Uterus (tissue), 4 donors: ENCODE results near the gene ALPI. TPM values are rescaled to one million over a fixed set of nuclear protein-coding genes. Genes with fewer than 3 reads are reported as not detected.
A peak's percentile ranks its signal among the peaks of the same experiment; 100 is the strongest.

ENCODE experiments used
- DNase-seq, 2 donors: peaks; one replicate each; pipeline ENCODE4 v3.0.0-alpha.2; 2019 to 2020
- H3K27ac ChIP-seq, 2 donors: fragments of 200-600 bp; sonication (generic); 1 replicate in 1 of 2; 2 replicates in 1 of 2; pipeline ENCODE4 v1.5.1; 2016 to 2018
- H3K27me3 ChIP-seq, 2 donors: fragments of 200-600 bp; sonication (generic); one replicate each; pipeline ENCODE4 v1.5.1; 2018 to 2019; ENCODE audit warnings: control low read depth in 1 of 2
- H3K36me3 ChIP-seq, 2 donors: fragments of 200-600 bp; sonication (generic); one replicate each; pipeline ENCODE4 v1.5.1; 2019; ENCODE audit warnings: control low read depth in 1 of 2
- H3K4me1 ChIP-seq, 2 donors: fragments of 200-600 bp; sonication (generic); one replicate each; pipeline ENCODE4 v1.5.1; 2018 to 2019; ENCODE audit warnings: control low read depth in 1 of 2
- H3K4me3 ChIP-seq, 2 donors: fragments of 200-600 bp; sonication (generic); 1 replicate in 1 of 2; 2 replicates in 1 of 2; pipeline ENCODE4 v1.5.1; 2018 to 2019; ENCODE audit warnings: mild to moderate bottlenecking in 1 of 2
- H3K9me3 ChIP-seq, 2 donors: fragments of 200-600 bp; sonication (generic); one replicate each; pipeline ENCODE4 v1.5.1; 2019; ENCODE audit warnings: control low read depth in 1 of 2
- POLR2A ChIP-seq, 2 donors: fragments of 450-650 bp; IDR thresholded peaks; one replicate each; pipeline ENCODE4 v1.6.1; 2016; ENCODE audit warnings: antibody characterized with exemption in 2 of 2, mild to moderate bottlenecking in 1 of 2, moderate library complexity in 1 of 2
- intact Hi-C: fragments of 100-400 bp; cut with DNase I; formaldehyde crosslinking; loops from one replicate; pipeline ENCODE4 v1.15.1; 2023; ENCODE audit warnings: low total_unique reads
- total RNA-seq, 4 donors: library from RNA; depleted of rRNA in 3 of 4; stranded (reverse); fragments of >200 nt in 3 of 4; gene quantifications; one replicate each; pipeline versions ENCODE4 v1.1.0 to v1.2.4, GENCODE V29; 2014 to 2023
- TF ChIP-seq, protein P1 (sequence below), 4 experiments: fragments of 200-600 bp in 2 of 4; fragments of 450-650 bp in 2 of 4; sonication (generic) in 2 of 4; IDR thresholded peaks; one replicate each; pipeline ENCODE4 v1.5.1; 2016 to 2019; ENCODE audit warnings: antibody characterized with exemption in 4 of 4, mild to moderate bottlenecking in 2 of 4, moderate library complexity in 1 of 4
- donor health status: DM: yes; HTN: yes; CAD: no.

ALPI gene
- total RNA-seq, 4 donors from 2014 or later: not detected

- intact Hi-C loops: no loop called here
- TF ChIP-seq, protein P1, sequence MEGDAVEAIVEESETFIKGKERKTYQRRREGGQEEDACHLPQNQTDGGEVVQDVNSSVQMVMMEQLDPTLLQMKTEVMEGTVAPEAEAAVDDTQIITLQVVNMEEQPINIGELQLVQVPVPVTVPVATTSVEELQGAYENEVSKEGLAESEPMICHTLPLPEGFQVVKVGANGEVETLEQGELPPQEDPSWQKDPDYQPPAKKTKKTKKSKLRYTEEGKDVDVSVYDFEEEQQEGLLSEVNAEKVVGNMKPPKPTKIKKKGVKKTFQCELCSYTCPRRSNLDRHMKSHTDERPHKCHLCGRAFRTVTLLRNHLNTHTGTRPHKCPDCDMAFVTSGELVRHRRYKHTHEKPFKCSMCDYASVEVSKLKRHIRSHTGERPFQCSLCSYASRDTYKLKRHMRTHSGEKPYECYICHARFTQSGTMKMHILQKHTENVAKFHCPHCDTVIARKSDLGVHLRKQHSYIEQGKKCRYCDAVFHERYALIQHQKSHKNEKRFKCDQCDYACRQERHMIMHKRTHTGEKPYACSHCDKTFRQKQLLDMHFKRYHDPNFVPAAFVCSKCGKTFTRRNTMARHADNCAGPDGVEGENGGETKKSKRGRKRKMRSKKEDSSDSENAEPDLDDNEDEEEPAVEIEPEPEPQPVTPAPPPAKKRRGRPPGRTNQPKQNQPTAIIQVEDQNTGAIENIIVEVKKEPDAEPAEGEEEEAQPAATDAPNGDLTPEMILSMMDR (IDR thresholded peaks at IDR 0.05): no peak
- TF ChIP-seq POLR2A (IDR thresholded peaks at IDR 0.05): no peak
- H3K9me3 ChIP-seq: no peaks in the 10 kb centered on the region
- no peaks in the 10 kb centered on the region for H3K4me1 ChIP-seq
- no peak overlapping the region for H3K4me3 ChIP-seq
- DNase-seq: no peak
- no peaks in the 10 kb centered on the region for H3K27me3 ChIP-seq
- H3K27ac ChIP-seq: no peak overlapping the region
- no peaks in the 10 kb centered on the region for H3K36me3 ChIP-seq
These were observed 19.4 kb upstream of the ALPI start for GRCh38 chr2:232436381-232437194.

GRCh38 chr2:232437195-232437571 lies 18.8 kb upstream of the ALPI start:
- Histone ChIP-seq H3K36me3 (no peaks in the 10 kb centered on the region), H3K9me3 (no peaks in the 10 kb centered on the region), H3K4me3 (no peak overlapping the region), H3K4me1 (no peaks in the 10 kb centered on the region), H3K27ac (no peak overlapping the region), H3K27me3 (no peaks in the 10 kb centered on the region)
- DNase-seq: no peak
- intact Hi-C loops: no loop called here
- TF ChIP-seq POLR2A (IDR thresholded peaks at IDR 0.05): no peak
- TF ChIP-seq, protein P1 (IDR thresholded peaks at IDR 0.05): no peak

- Histone ChIP-seq H3K9me3 (no peaks in the 10 kb centered on the region), H3K27me3 (no peaks in the 10 kb centered on the region), H3K36me3 (no peaks in the 10 kb centered on the region), H3K4me1 (no peaks in the 10 kb centered on the region), H3K27ac (no peak overlapping the region), H3K4me3 (no peak overlapping the region)
- TF ChIP-seq, protein P1 (IDR thresholded peaks at IDR 0.05): no peak
- no peak for TF ChIP-seq POLR2A (IDR thresholded peaks at IDR 0.05)
- intact Hi-C loops: loop anchor here (2.0 kb wide), 1 partner anchor 531 kb away; no protein-coding TSS in a partner anchor
- DNase-seq: no peak
These were observed 17.9 kb upstream of the ALPI start for GRCh38 chr2:232438091-232438490.

GRCh38 chr2:232438951-232439757 lies 16.8 kb upstream of the ALPI start:
- no peaks in the 10 kb centered on the region for H3K4me1 ChIP-seq
- TF ChIP-seq, protein P1 (IDR thresholded peaks at IDR 0.05): peak in 3 of 4 experiments; percentile 4 to 30 (median 9)
- no peak for TF ChIP-seq POLR2A (IDR thresholded peaks at IDR 0.05)
- H3K4me3 ChIP-seq: no peak overlapping the region
- H3K9me3 ChIP-seq: no peaks in the 10 kb centered on the region
- intact Hi-C loops: loop anchor here (2.0 kb wide), 1 partner anchor 532 kb away; no protein-coding TSS in a partner anchor
- no peak overlapping the region for H3K27ac ChIP-seq
- H3K36me3 ChIP-seq: no peaks in the 10 kb centered on the region
- no peak for DNase-seq
- H3K27me3 ChIP-seq: no peaks in the 10 kb centered on the region

- no peak for DNase-seq
- intact Hi-C loops: loop anchor here (2.0 kb wide), 1 partner anchor 533 kb away; no protein-coding TSS in a partner anchor
These were observed 16.2 kb upstream of the ALPI start for GRCh38 chr2:232439758-232440135.

More at GRCh38 chr2:232439758-232440135, 16.2 kb upstream of the ALPI start:
- H3K36me3 ChIP-seq: no peaks in the 10 kb centered on the region
- TF ChIP-seq POLR2A (IDR thresholded peaks at IDR 0.05): no peak
- TF ChIP-seq, protein P1 (IDR thresholded peaks at IDR 0.05): peak in 1 of 4 experiments; percentile 2
- H3K27me3 ChIP-seq: no peaks in the 10 kb centered on the region
- H3K9me3 ChIP-seq: no peaks in the 10 kb centered on the region
- H3K4me1 ChIP-seq: no peaks in the 10 kb centered on the region
- H3K4me3 ChIP-seq: no peak overlapping the region
- H3K27ac ChIP-seq: no peak overlapping the region
